Calu3 (cell line): ENCODE results near the gene SLC30A1. TPM values are rescaled to one million over a fixed set of nuclear protein-coding genes. Genes with fewer than 3 reads are reported as not detected.

Experiments
- BruUV-seq: library from RNA; stranded (reverse); fragments of 400-500 nt; replicated peaks from 2 replicates; lab custom pipeline; 2021; lab: Mats Ljungman, UMichigan
- CTCF ChIA-PET: fragments of 300-600 bp; sonication (Branson Sonifier 250); formaldehyde crosslinking; loops from one replicate; lab custom pipeline; 2022; ENCODE audit warnings: antibody characterized with exemption; lab: Charles Lee
- DNase-seq: peaks from one replicate; pipeline ENCODE4 v3.0.0; 2022
- H3K27ac Mint-ChIP-seq: one replicate; pipeline ENCODE4 v1.8.0; 2022; ENCODE audit warnings: mixed read lengths; ENCODE audit not compliant: unreplicated experiment
- H3K27me3 Mint-ChIP-seq: one replicate; pipeline ENCODE4 v1.8.0; 2022; ENCODE audit warnings: mixed read lengths; ENCODE audit not compliant: unreplicated experiment
- H3K36me3 Mint-ChIP-seq: one replicate; pipeline ENCODE4 v1.8.0; 2022; ENCODE audit warnings: mild to moderate bottlenecking, moderate library complexity, mixed read lengths; ENCODE audit not compliant: insufficient read depth, unreplicated experiment
- H3K4me1 Mint-ChIP-seq: one replicate; pipeline ENCODE4 v1.8.0; 2022; ENCODE audit warnings: mild to moderate bottlenecking, low read depth, mixed read lengths; ENCODE audit not compliant: unreplicated experiment
- H3K4me3 Mint-ChIP-seq: one replicate; pipeline ENCODE4 v1.8.0; 2022; ENCODE audit warnings: mild to moderate bottlenecking, low read depth, moderate library complexity, mixed read lengths; ENCODE audit not compliant: unreplicated experiment
- H3K9me3 Mint-ChIP-seq: one replicate; pipeline ENCODE4 v1.8.0; 2022; ENCODE audit warnings: low read depth, mixed read lengths; ENCODE audit not compliant: unreplicated experiment
- CTCF ChIP-seq: fragments of 200-600 bp; IDR thresholded peaks from one replicate; pipeline ENCODE4 v1.8.0; 2022; ENCODE audit warnings: antibody characterized with exemption; ENCODE audit not compliant: unreplicated experiment
- intact Hi-C: fragments of 100-400 bp; cut with micrococcal nuclease; formaldehyde crosslinking; loops from one replicate; pipeline ENCODE4 v1.10.0; 2022; ENCODE audit not compliant: unreplicated experiment
- total RNA-seq: library from RNA; stranded (reverse); gene quantifications from 2 replicates; pipeline ENCODE4 v1.2.3, GENCODE V29; 2022

SLC30A1 gene
- total RNA-seq, 1 experiment from 2014 or later, result 15.5 TPM

DNA sequence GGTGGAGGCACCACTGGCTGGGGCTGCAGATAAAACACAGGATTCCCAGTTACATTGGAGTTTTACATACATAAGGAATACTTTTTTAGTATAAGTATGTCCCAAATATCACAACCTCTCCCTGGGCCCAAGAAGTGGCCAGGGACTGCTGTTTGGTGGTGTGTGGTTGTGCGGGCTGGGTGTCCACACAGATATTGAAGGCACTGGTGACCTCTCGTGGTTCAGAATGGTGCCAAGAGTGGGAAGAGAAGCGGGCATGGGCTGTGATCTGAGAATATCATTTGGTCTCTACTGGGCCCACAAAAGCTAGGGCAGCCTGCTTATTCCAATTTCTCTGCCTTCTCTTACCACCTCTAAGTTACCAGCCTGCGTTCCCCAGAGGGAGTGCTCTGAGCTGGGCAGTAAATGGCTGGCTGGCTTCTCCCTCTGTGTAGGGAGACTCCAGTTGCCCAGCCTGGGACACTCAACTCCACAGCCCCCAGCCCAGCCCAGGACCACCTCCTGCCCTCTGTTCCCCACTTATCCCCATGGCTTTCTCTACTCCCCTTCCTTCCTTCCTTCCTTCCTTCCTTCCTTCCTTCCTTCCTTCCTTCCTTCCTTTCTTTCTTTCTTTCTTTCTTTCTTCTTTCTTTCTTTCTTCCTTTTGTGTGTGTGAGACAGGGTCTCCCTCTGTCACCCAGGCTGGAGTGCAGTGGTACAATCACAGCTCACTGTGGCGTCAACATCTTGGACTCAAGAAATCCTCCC is 44.2 kb downstream of the SLC30A1 start:
- Mint-ChIP-seq H3K27ac (no peak overlapping the region), H3K4me3 (no peak overlapping the region)
- CTCF ChIA-PET, result interaction anchor here (0.6 kb wide), 1 partner anchor 823 kb away, joined by 3 read pairs; no protein-coding TSS in a partner anchor

GRCh38 chr1:211532088-211532444 is 46.9 kb downstream of the SLC30A1 start:
- no peak for TF ChIP-seq CTCF
- DNase-seq, result no peak
- H3K4me1 Mint-ChIP-seq, result no peaks in the 10 kb centered on the region
- H3K9me3 Mint-ChIP-seq, result no peaks in the 10 kb centered on the region
- peaks cover 8% of the 10 kb centered on the region for H3K27me3 Mint-ChIP-seq
- H3K36me3 Mint-ChIP-seq, result no peaks in the 10 kb centered on the region
- intact Hi-C loops, result no loop called here
- BruUV-seq, result no TSS peak
- CTCF ChIA-PET, result no interaction called here
- H3K4me3 Mint-ChIP-seq, result no peak overlapping the region
- H3K27ac Mint-ChIP-seq, result no peak overlapping the region

More for the DNA sequence above, 44.2 kb downstream of the SLC30A1 start:
- Mint-ChIP-seq H3K9me3 (no peaks in the 10 kb centered on the region), H3K27me3 (peaks cover 8% of the 10 kb centered on the region), H3K4me1 (peaks cover 9% of the 10 kb centered on the region), H3K36me3 (no peaks in the 10 kb centered on the region)
- intact Hi-C loops, result no loop called here
- no TSS peak for BruUV-seq
- no peak for DNase-seq
- TF ChIP-seq CTCF, result no peak

GRCh38 chr1:211531194-211532087 is 47.5 kb downstream of the SLC30A1 start:
- CTCF ChIA-PET, result no interaction called here
- no peaks in the 10 kb centered on the region for H3K9me3 Mint-ChIP-seq
- no TSS peak for BruUV-seq
- H3K4me1 Mint-ChIP-seq, result no peaks in the 10 kb centered on the region
- intact Hi-C loops, result no loop called here
- H3K4me3 Mint-ChIP-seq, result no peak overlapping the region
- H3K36me3 Mint-ChIP-seq, result no peaks in the 10 kb centered on the region
- no peak overlapping the region for H3K27ac Mint-ChIP-seq
- TF ChIP-seq CTCF, result no peak
- DNase-seq, result no peak
- H3K27me3 Mint-ChIP-seq, result peaks cover 8% of the 10 kb centered on the region

DNA sequence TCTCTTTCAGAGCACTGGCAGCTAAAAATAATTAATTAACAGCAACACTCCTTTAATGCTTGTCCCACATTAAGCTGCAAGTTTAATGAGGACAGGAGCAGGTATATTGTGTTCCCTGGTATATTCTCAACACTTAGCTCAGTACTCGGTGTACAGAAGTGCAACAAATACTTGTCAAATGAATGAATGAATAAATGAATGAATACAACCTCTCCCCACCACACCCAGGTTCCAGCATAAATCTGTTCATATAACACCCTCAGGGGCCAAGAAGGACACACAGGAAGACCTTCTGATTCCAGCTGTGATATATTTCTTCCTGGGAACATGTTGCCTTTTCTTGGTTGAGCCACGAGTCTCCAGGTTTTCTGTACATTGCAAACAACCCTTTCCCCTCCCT is 48.9 kb downstream of the SLC30A1 start:
- Mint-ChIP-seq H3K4me3 (no peak overlapping the region), H3K4me1 (no peaks in the 10 kb centered on the region), H3K27me3 (peaks cover 8% of the 10 kb centered on the region), H3K9me3 (no peaks in the 10 kb centered on the region), H3K27ac (no peak overlapping the region), H3K36me3 (no peaks in the 10 kb centered on the region)
- intact Hi-C loops, result no loop called here
- BruUV-seq, result no TSS peak
- TF ChIP-seq CTCF, result no peak
- CTCF ChIA-PET, result no interaction called here
- DNase-seq, result no peak
